ENCODE measurements around the gene EVL.

GRCh38 chr14:100153560-100153959, 88.3 kb downstream of the EVL start:
- TF ChIP-seq EZH2phosphoT487 (IDR thresholded peaks at IDR 0.05; ENCODE audit: low read depth) = no peak
- TF ChIP-seq CTCF (IDR thresholded peaks at IDR 0.05; ENCODE audit: low read depth, low read length) = no peak
